HepG2 (cell line): ENCODE measurements around the gene IL17RB. TPM values are rescaled to one million over a fixed set of nuclear protein-coding genes. Genes with fewer than 3 reads are reported as not detected.
A peak's percentile ranks its signal among the peaks of the same experiment; 100 is the strongest.

Experiments used
- HES4 ChIP-seq: sonication (generic); formaldehyde crosslinking; IDR thresholded peaks from 2 replicates; pipeline ENCODE4 v1.9.0; 2021; ENCODE audit warnings: mild to moderate bottlenecking, missing genetic modification reagents, borderline replicate concordance
- HNF4G ChIP-seq, 2 experiments: sonication (generic) in 1 of 2; formaldehyde crosslinking in 1 of 2; IDR thresholded peaks; 2 replicates each; pipeline versions ENCODE4 v1.4.0 to v1.6.1; 2011 to 2020; ENCODE audit warnings: borderline replicate concordance in 2 of 2, low read depth in 2 of 2, mild to moderate bottlenecking in 2 of 2, low read length in 1 of 2, missing genetic modification reagents in 1 of 2, moderate library complexity in 1 of 2
- MTA1 ChIP-seq: sonication (generic); formaldehyde crosslinking; IDR thresholded peaks from 2 replicates; pipeline ENCODE4 v1.4.0; 2020; ENCODE audit warnings: missing genetic modification reagents, mild to moderate bottlenecking, borderline replicate concordance
- MXD3 ChIP-seq: IDR thresholded peaks from 2 replicates; pipeline ENCODE4 v1.6.1; 2016; ENCODE audit warnings: mild to moderate bottlenecking, missing biosample characterization, missing genetic modification reagents
- NR2F6 ChIP-seq, 2 experiments: IDR thresholded peaks; 2 replicates each; pipeline ENCODE4 v1.6.1; 2016; ENCODE audit warnings: antibody characterized with exemption in 1 of 2, mild to moderate bottlenecking in 1 of 2
- PPARG ChIP-seq: conservative IDR thresholded peaks from 2 replicates; pipeline ENCODE4 v1.6.1; 2016; ENCODE audit warnings: missing biosample characterization, missing genetic modification reagents
- PRDM15 ChIP-seq: sonication (generic); formaldehyde crosslinking; IDR thresholded peaks from 2 replicates; pipeline ENCODE4 v1.4.0; 2020; ENCODE audit warnings: missing genetic modification reagents
- RBFOX2 ChIP-seq: fragments of 200-400 bp; formaldehyde crosslinking; IDR thresholded peaks from 2 replicates; pipeline ENCODE4 v1.6.1; 2017; ENCODE audit warnings: low read depth, mild to moderate bottlenecking, low read length
- SKIL ChIP-seq: sonication (generic); formaldehyde crosslinking; IDR thresholded peaks from 2 replicates; pipeline ENCODE4 v1.8.0; 2022; ENCODE audit warnings: missing genetic modification reagents, mild to moderate bottlenecking, moderate library complexity, borderline replicate concordance
- TCF12 ChIP-seq, 2 experiments: fragments of 450-650 bp in 1 of 2; sonication (generic) in 1 of 2; formaldehyde crosslinking in 1 of 2; IDR thresholded peaks; 2 replicates each; pipeline versions ENCODE4 v1.6.1 to v1.8.0; 2017 to 2022; ENCODE audit warnings: antibody characterized with exemption in 1 of 2, mild to moderate bottlenecking in 1 of 2, missing genetic modification reagents in 1 of 2, moderate library complexity in 1 of 2
- TERF1 ChIP-seq: sonication (generic); formaldehyde crosslinking; IDR thresholded peaks from 2 replicates; pipeline ENCODE4 v1.8.0; 2022; ENCODE audit warnings: mild to moderate bottlenecking, missing genetic modification reagents, moderate library complexity
- ZFP90 ChIP-seq: sonication (generic); formaldehyde crosslinking; IDR thresholded peaks from 2 replicates; pipeline ENCODE4 v1.8.0; 2022; ENCODE audit warnings: missing genetic modification reagents, mild to moderate bottlenecking, inconsistent platforms, borderline replicate concordance
- ZNF24 ChIP-seq: fragments of 450-650 bp; IDR thresholded peaks from 2 replicates; pipeline ENCODE4 v1.6.1; 2017; ENCODE audit warnings: antibody characterized with exemption, mild to moderate bottlenecking
- ZNF256 ChIP-seq: sonication (generic); formaldehyde crosslinking; conservative IDR thresholded peaks from 2 replicates; pipeline ENCODE4 v1.4.0; 2020; ENCODE audit warnings: missing genetic modification reagents
- ZNF275 ChIP-seq: sonication (generic); formaldehyde crosslinking; IDR thresholded peaks from 2 replicates; pipeline ENCODE4 v1.8.0; 2022; ENCODE audit warnings: missing genetic modification reagents, mild to moderate bottlenecking, inconsistent platforms, borderline replicate concordance
- ZNF629 ChIP-seq: sonication (generic); formaldehyde crosslinking; conservative IDR thresholded peaks from 2 replicates; pipeline ENCODE4 v1.5.0; 2020; ENCODE audit warnings: missing genetic modification reagents
- ZNF790 ChIP-seq: sonication (generic); formaldehyde crosslinking; IDR thresholded peaks from 2 replicates; pipeline ENCODE4 v1.8.0; 2022; ENCODE audit warnings: missing genetic modification reagents, mild to moderate bottlenecking, borderline replicate concordance
- polyA plus RNA-seq, 8 experiments: library from polyadenylated mRNA; depleted of rRNA in 3 of 8; stranded (reverse) in 7 of 8; unstranded in 1 of 8; fragments of >200 nt; fragmentation: Illumina TruSeq in 4 of 8; extraction: Trizol in 4 of 8; gene quantifications; 2 replicates each; pipeline versions ENCODE4 v1.2.1 to v1.2.3, GENCODE V29; 2011 to 2016; ENCODE audit warnings: low read depth in 4 of 8, missing spikeins in 1 of 8, mixed read lengths in 1 of 8; ENCODE audit not compliant: insufficient read depth in 1 of 8
- total RNA-seq, 5 experiments: library from RNA; depleted of rRNA; stranded (reverse); fragments of >200 nt; fragmentation: Illumina TruSeq; extraction: Trizol; gene quantifications; 2 replicates each; pipeline ENCODE4 v1.2.3, GENCODE V29; 2016; ENCODE audit warnings: low read depth in 1 of 5

The IL17RB gene
- total and polyA plus RNA-seq, 2 of the 13 experiments (the other 11 are each of a cell fraction or from before 2014, with no cell fraction given), result 130 to 190 TPM

GRCh38 chr3:53843195-53844177 is 2.9 kb upstream of the IL17RB start (continued):
- TF ChIP-seq SKIL (CRISPR knock-in tag) (0 out of 2 replicates have a peak, but pooled peaks have one; percentile 5), ZNF790 (CRISPR knock-in tag) (peak; percentile 67), ZNF256 (CRISPR knock-in tag) (no peak), MXD3 (no peak), PRDM15 (CRISPR knock-in tag) (0 out of 2 replicates have a peak, but pooled peaks have one; percentile 10), ZFP90 (CRISPR knock-in tag) (peak; percentile 54), PPARG (CRISPR knock-in tag) (peak; percentile 78), RBFOX2 (peak; percentile 64), NR2F6 (IDR thresholded peaks at IDR 0.05) (peak; percentile 91), NR2F6 (CRISPR knock-in tag; IDR thresholded peaks at IDR 0.05) (peak; percentile 96), TERF1 (no peak), TCF12 (IDR thresholded peaks at IDR 0.05) (no peak), TCF12 (CRISPR knock-in tag; IDR thresholded peaks at IDR 0.05) (peak; percentile 52; the same call in 1 of the 2 replicates), HNF4G (IDR thresholded peaks at IDR 0.05; ENCODE audit: borderline replicate concordance, low read depth, low read length) (peak; percentile 88), HNF4G (CRISPR knock-in tag; IDR thresholded peaks at IDR 0.05; ENCODE audit: borderline replicate concordance, low read depth) (peak; percentile 56; the same call in 1 of the 2 replicates), MTA1 (CRISPR knock-in tag) (peak; percentile 74; the same call in 1 of the 2 replicates), ZNF275 (0 out of 2 replicates have a peak, but pooled peaks have one; percentile 52), HES4 (CRISPR knock-in tag) (peak; percentile 70), ZNF629 (peak; percentile 75), ZNF24 (peak; percentile 46; the same call in 1 of the 2 replicates)
